D341Med (cell line): ENCODE measurements around the gene DPH3.

Experiments
- DNase-seq: peaks from one replicate; pipeline ENCODE4 v3.0.0; 2012; ENCODE audit warnings: low spot score

Gene DPH3

GRCh38 chr3:16233806-16234205 lies 30.9 kb downstream of the DPH3 start:
- DNase-seq: peak; percentile 60

GRCh38 chr3:16231983-16232382 lies 32.8 kb downstream of the DPH3 start:
- no peak for DNase-seq

- DNase-seq: no peak
Measured at GRCh38 chr3:16229681-16230080, 35.1 kb downstream of the DPH3 start.

GRCh38 chr3:16227566-16227965 lies 37.2 kb downstream of the DPH3 start:
- DNase-seq: no peak

- DNase-seq: no peak
Measured at GRCh38 chr3:16224325-16224724, 40.4 kb downstream of the DPH3 start.

GRCh38 chr3:16222547-16222946 lies 42.2 kb downstream of the DPH3 start:
- DNase-seq: no peak

- no peak for DNase-seq
Measured at GRCh38 chr3:16221990-16222389, 42.8 kb downstream of the DPH3 start.

- DNase-seq: no peak
Measured at GRCh38 chr3:16219777-16220176, 45.0 kb downstream of the DPH3 start.

GRCh38 chr3:16216373-16216935 lies 48.3 kb downstream of the DPH3 start:
- no peak for DNase-seq

GRCh38 chr3:16214366-16214765 lies 50.4 kb downstream of the DPH3 start:
- no peak for DNase-seq

GRCh38 chr3:16211176-16211904 lies 53.4 kb downstream of the DPH3 start:
- no peak for DNase-seq
